SK-N-MC (cell line): ENCODE measurements around the gene DCST1.

Experiments
- EZH2 ChIP-seq: fragments of 200-600 bp; sonication (generic); IDR thresholded peaks from one replicate; pipeline ENCODE4 v1.6.1; 2017; ENCODE audit warnings: antibody characterized with exemption
- FOXP2 ChIP-seq: optimal IDR thresholded peaks from 2 replicates; pipeline ENCODE3; 2011; ENCODE audit warnings: mild to moderate bottlenecking, moderate library complexity; ENCODE audit not compliant: insufficient read depth; ENCODE audit errors: extremely low read length, control extremely low read depth
- POLR2AphosphoS5 ChIP-seq: IDR thresholded peaks from 2 replicates; pipeline ENCODE4 v1.6.1; 2012; ENCODE audit warnings: mild to moderate bottlenecking, low read depth, low read length, borderline replicate concordance

GRCh38 chr1:155038602-155039307 is 5.1 kb downstream of the DCST1 start:
- TF ChIP-seq EZH2 (no peak), POLR2AphosphoS5 (no peak), FOXP2 (no peak)
